SH-SY5Y (cell line): ENCODE results near the gene PAK1.

Source experiments
- GATA2 ChIP-seq: IDR thresholded peaks from 2 replicates; pipeline ENCODE4 v1.6.1; 2011; ENCODE audit warnings: mild to moderate bottlenecking, low read depth, low read length
- GATA3 ChIP-seq: IDR thresholded peaks from 2 replicates; pipeline ENCODE4 v1.6.1; 2011; ENCODE audit warnings: low read depth, mild to moderate bottlenecking, low read length, moderate library complexity

Gene PAK1

GRCh38 chr11:77436506-77436905 lies 37.4 kb downstream of the PAK1 start:
- TF ChIP-seq GATA3 = no peak
- no peak for TF ChIP-seq GATA2

GRCh38 chr11:77435972-77436371 lies 37.9 kb downstream of the PAK1 start:
- TF ChIP-seq GATA2 (no peak), GATA3 (no peak)

- TF ChIP-seq GATA3 (no peak), GATA2 (no peak)
Observed at GRCh38 chr11:77431813-77432212, 42.1 kb downstream of the PAK1 start.

- TF ChIP-seq GATA2 = no peak
- no peak for TF ChIP-seq GATA3
Observed at GRCh38 chr11:77428598-77428997, 45.3 kb downstream of the PAK1 start.

GRCh38 chr11:77425346-77425745 lies 48.5 kb downstream of the PAK1 start:
- TF ChIP-seq GATA2 = no peak
- no peak for TF ChIP-seq GATA3

GRCh38 chr11:77424644-77425043 lies 49.2 kb downstream of the PAK1 start:
- TF ChIP-seq GATA3 = no peak
- no peak for TF ChIP-seq GATA2

- no peak for TF ChIP-seq GATA2
- no peak for TF ChIP-seq GATA3
Observed at GRCh38 chr11:77423624-77424023, 50.3 kb downstream of the PAK1 start.

- no peak for TF ChIP-seq GATA3
- no peak for TF ChIP-seq GATA2
Observed at GRCh38 chr11:77422687-77423086, 51.2 kb downstream of the PAK1 start.

- no peak for TF ChIP-seq GATA2
Observed at GRCh38 chr11:77421041-77421723, 52.7 kb downstream of the PAK1 start.

GRCh38 chr11:77418971-77419597 lies 54.8 kb downstream of the PAK1 start:
- TF ChIP-seq GATA3 = no peak
- TF ChIP-seq GATA2 = no peak

- no peak for TF ChIP-seq GATA3
- TF ChIP-seq GATA2 = no peak
Observed at GRCh38 chr11:77418155-77418970, 55.5 kb downstream of the PAK1 start.

GRCh38 chr11:77416357-77416756 lies 57.5 kb downstream of the PAK1 start:
- no peak for TF ChIP-seq GATA2
- no peak for TF ChIP-seq GATA3

GRCh38 chr11:77413850-77414460 lies 59.9 kb downstream of the PAK1 start:
- TF ChIP-seq GATA2 (no peak), GATA3 (no peak)

GRCh38 chr11:77412814-77413213 lies 61.1 kb downstream of the PAK1 start:
- TF ChIP-seq GATA3 = no peak

GRCh38 chr11:77411717-77412441 lies 62.0 kb downstream of the PAK1 start:
- no peak for TF ChIP-seq GATA3
- TF ChIP-seq GATA2 = no peak
